Measurements from ENCODE around the gene S100B.
"Not testable (repeated sequence)": the region's sequence is repeated elsewhere in the genome, so short reads cannot be mapped to it uniquely, and the experiment has no call there.

S100B gene

GRCh38 chr21:46600978-46601377, 3.9 kb downstream of the S100B start:
- no peak for DNase-seq (ENCODE audit: low read depth in 2 of 2)

- no peak for DNase-seq (ENCODE audit: low read depth in 2 of 2)
Measured at GRCh38 chr21:46600305-46600704, 4.6 kb downstream of the S100B start.

GRCh38 chr21:46598581-46599572, 6.0 kb downstream of the S100B start:
- no peak for DNase-seq (ENCODE audit: low read depth in 2 of 2)

- DNase-seq (ENCODE audit: low read depth in 2 of 2) = no peak
Measured at GRCh38 chr21:46597896-46598343, 7.0 kb downstream of the S100B start.

- DNase-seq (ENCODE audit: low read depth in 2 of 2) = no peak
Measured at GRCh38 chr21:46597031-46597430, 7.9 kb downstream of the S100B start.

GRCh38 chr21:46596201-46596600, 8.7 kb downstream of the S100B start:
- no peak for DNase-seq (ENCODE audit: low read depth in 2 of 2)

- DNase-seq (ENCODE audit: low read depth in 2 of 2) = no peak
Measured at GRCh38 chr21:46594276-46594675, 10.6 kb downstream of the S100B start.

GRCh38 chr21:46585191-46585953, 19.5 kb downstream of the S100B start:
- DNase-seq (ENCODE audit: low read depth in 2 of 2) = no peak

- DNase-seq (ENCODE audit: low read depth in 2 of 2) = no peak
Measured at GRCh38 chr21:46581780-46582307, 23.0 kb downstream of the S100B start.

- not testable (repeated sequence) for DNase-seq (ENCODE audit: low read depth in 2 of 2)
Measured at GRCh38 chr21:46579394-46579793, 25.5 kb downstream of the S100B start.

GRCh38 chr21:46577786-46578185, 27.1 kb downstream of the S100B start:
- not testable (repeated sequence) for DNase-seq (ENCODE audit: low read depth in 2 of 2)

- no peak for DNase-seq (ENCODE audit: low read depth in 2 of 2)
Measured at GRCh38 chr21:46572850-46573249, 32.0 kb downstream of the S100B start.

- no peak for DNase-seq (ENCODE audit: low read depth in 2 of 2)
Measured at GRCh38 chr21:46570631-46571030, 34.3 kb downstream of the S100B start.

- DNase-seq (ENCODE audit: low read depth in 2 of 2) = no peak
Measured at GRCh38 chr21:46570119-46570518, 34.8 kb downstream of the S100B start.

- no peak for DNase-seq (ENCODE audit: low read depth in 2 of 2)
Measured at GRCh38 chr21:46569081-46569480, 35.8 kb downstream of the S100B start.

- DNase-seq (ENCODE audit: low read depth in 2 of 2) = no peak
Measured at GRCh38 chr21:46568562-46568961, 36.3 kb downstream of the S100B start.

- no peak for DNase-seq (ENCODE audit: low read depth in 2 of 2)
Measured at GRCh38 chr21:46567348-46567747, 37.5 kb downstream of the S100B start.

GRCh38 chr21:46564391-46564790, 40.5 kb downstream of the S100B start:
- no peak for DNase-seq (ENCODE audit: low read depth in 2 of 2)

- no peak for DNase-seq (ENCODE audit: low read depth in 2 of 2)
Measured at GRCh38 chr21:46562964-46563607, 41.8 kb downstream of the S100B start.

- DNase-seq (ENCODE audit: low read depth in 2 of 2) = no peak
Measured at GRCh38 chr21:46562472-46562871, 42.4 kb downstream of the S100B start.

GRCh38 chr21:46561445-46562090, 43.3 kb downstream of the S100B start:
- DNase-seq (ENCODE audit: low read depth in 2 of 2) = no peak

All from stimulated activated CD4-positive, alpha-beta T cell treated with anti-CD3 and anti-CD28 coated beads, Interleukin-12 subunit alpha, Interleukin-12 subunit beta, amount 100 ng/mL, for 24 hours (primary cell).